GM12875 (cell line): ENCODE measurements around the gene SLC2A6.

Experiments used
- H3K4me3 ChIP-seq: one replicate; pipeline ENCODE4 v1.5.1; 2011; ENCODE audit warnings: low read depth, low read length, control low read depth
- TF ChIP-seq, protein P1 (sequence below): IDR thresholded peaks from 2 replicates; pipeline ENCODE4 v1.5.1; 2011; ENCODE audit warnings: low read depth, mild to moderate bottlenecking, control low read depth, inconsistent platforms, low read length, moderate library complexity, borderline replicate concordance; ENCODE audit not compliant: insufficient read depth

SLC2A6 gene

DNA sequence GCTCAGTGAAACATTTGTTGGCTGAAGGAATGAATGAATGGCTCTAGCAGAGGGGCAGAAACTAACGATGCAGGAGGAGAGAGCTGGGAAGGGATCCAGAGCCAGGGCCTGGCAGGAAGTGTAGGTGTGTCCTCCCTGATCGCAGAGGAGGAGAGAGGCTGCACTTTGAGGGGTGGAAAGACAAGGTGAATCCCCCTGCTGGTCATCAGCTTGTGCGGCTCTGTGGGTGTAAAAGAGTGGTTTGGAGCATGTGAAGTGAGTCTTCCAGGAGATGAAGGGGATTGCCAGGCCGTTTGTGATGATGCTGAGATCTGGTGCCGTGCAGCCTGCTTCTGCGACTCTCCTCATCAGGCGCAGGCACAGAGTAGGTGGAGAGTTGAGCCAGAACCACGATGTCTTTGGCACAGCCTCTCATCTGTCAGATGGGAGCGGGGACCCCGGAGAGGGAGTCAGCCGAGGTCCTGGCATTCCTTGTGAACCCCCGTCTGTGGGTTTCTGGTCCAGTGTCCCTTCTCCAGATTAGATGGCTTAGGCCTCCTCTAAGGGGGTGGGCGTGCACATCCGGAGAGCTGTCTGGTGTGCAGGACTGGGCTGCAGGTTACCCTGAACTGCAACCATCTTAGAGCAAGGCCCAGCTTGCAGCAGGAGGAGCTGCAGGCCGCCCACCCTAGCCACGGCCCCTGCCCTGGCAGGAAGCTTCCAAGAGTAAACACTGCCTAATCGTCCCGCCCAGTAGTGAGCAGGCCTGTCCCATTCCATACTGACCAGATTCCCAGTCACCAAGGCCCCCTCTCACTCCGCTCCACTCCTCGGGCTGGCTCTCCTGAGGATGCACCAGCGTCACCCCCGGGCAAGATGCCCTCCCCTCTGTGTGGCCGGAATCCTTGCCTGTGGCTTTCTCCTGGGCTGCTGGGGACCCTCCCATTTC is 57.0 kb downstream of the SLC2A6 start, which contains the start of gene ADAMTS13:
Gene ADAMTS13 (plus strand): TSS at position 753 of the 928 bp plus-strand sequence. CDS start 77 bp downstream, at position 830.
- H3K4me3 ChIP-seq, result no peak within 1 kb of the TSS
- TF ChIP-seq, protein P1, sequence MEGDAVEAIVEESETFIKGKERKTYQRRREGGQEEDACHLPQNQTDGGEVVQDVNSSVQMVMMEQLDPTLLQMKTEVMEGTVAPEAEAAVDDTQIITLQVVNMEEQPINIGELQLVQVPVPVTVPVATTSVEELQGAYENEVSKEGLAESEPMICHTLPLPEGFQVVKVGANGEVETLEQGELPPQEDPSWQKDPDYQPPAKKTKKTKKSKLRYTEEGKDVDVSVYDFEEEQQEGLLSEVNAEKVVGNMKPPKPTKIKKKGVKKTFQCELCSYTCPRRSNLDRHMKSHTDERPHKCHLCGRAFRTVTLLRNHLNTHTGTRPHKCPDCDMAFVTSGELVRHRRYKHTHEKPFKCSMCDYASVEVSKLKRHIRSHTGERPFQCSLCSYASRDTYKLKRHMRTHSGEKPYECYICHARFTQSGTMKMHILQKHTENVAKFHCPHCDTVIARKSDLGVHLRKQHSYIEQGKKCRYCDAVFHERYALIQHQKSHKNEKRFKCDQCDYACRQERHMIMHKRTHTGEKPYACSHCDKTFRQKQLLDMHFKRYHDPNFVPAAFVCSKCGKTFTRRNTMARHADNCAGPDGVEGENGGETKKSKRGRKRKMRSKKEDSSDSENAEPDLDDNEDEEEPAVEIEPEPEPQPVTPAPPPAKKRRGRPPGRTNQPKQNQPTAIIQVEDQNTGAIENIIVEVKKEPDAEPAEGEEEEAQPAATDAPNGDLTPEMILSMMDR, result peak; percentile 46; the same call in 1 of the 2 replicates
